Peyer's patch (tissue), 4 donors: ENCODE results near the gene PPP2R5E. TPM values are rescaled to one million over a fixed set of nuclear protein-coding genes. Genes with fewer than 3 reads are reported as not detected.
"Not testable (repeated sequence)": the region's sequence is repeated elsewhere in the genome, so short reads cannot be mapped to it uniquely, and the experiment has no call there.

Experiments used
- DNase-seq, 3 donors: peaks; one replicate each; pipeline ENCODE4 v3.0.0-alpha.2; 2017 to 2019
- H3K27ac ChIP-seq, 4 donors: fragments of 200-600 bp; sonication (generic); one replicate each; pipeline ENCODE4 v1.5.1; 2016 to 2019
- H3K27me3 ChIP-seq, 2 donors: fragments of 200-600 bp; sonication (generic); one replicate each; pipeline ENCODE4 v1.5.1; 2019
- H3K36me3 ChIP-seq, 3 donors: fragments of 200-600 bp; sonication (generic); one replicate each; pipeline ENCODE4 v1.5.1; 2016 to 2019
- H3K4me1 ChIP-seq, 4 donors: fragments of 200-600 bp; sonication (generic); one replicate each; pipeline ENCODE4 v1.5.1; 2016 to 2019
- H3K4me3 ChIP-seq, 4 donors: fragments of 200-600 bp; sonication (generic); 1 replicate in 3 of 4; 2 replicates in 1 of 4; pipeline ENCODE4 v1.5.1; 2016 to 2019; ENCODE audit warnings: mild to moderate bottlenecking in 1 of 4
- H3K9me3 ChIP-seq, 4 donors: fragments of 200-600 bp; sonication (generic); one replicate each; pipeline ENCODE4 v1.5.1; 2016 to 2019; ENCODE audit warnings: mild to moderate bottlenecking in 1 of 4
- POLR2A ChIP-seq, 2 donors: fragments of 450-650 bp; IDR thresholded peaks; one replicate each; pipeline ENCODE4 v1.5.1; 2017; ENCODE audit warnings: antibody characterized with exemption in 2 of 2, mild to moderate bottlenecking in 2 of 2, moderate library complexity in 2 of 2
- total RNA-seq, 4 donors: library from RNA; depleted of rRNA; stranded (reverse); fragments of >200 nt; gene quantifications; one replicate each; pipeline ENCODE4 v1.1.0, GENCODE V29; 2016
- TF ChIP-seq, protein P1 (sequence below), 6 experiments: fragments of 450-650 bp in 4 of 6; fragments of 200-600 bp in 2 of 6; sonication (generic) in 1 of 6; IDR thresholded peaks; one replicate each; pipeline ENCODE4 v1.5.1; 2017 to 2019; ENCODE audit warnings: antibody characterized with exemption in 6 of 6, mild to moderate bottlenecking in 3 of 6, moderate library complexity in 1 of 6

Gene PPP2R5E
- total RNA-seq, 4 donors from 2014 or later = 14.9 to 19.3 (median 17.0) TPM

DNA sequence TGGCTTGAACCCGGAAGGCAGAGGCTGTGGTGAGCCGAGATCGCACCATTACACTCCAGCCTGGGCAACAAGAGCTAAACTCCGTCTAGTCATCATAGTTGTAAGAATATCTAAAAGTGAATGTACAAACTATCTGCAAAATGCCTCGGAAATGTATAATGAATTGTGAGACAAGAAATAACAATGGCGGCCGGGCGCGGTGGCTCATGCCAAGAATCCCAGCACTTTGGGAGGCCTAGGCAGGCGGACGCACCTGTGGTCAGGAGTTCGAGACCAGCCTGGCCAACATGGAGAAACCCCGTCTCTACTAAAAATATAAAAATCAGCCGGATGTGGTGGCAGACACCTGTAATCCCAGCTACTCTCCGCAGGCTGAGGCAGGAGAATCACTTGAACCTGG, 9.7 kb downstream of the PPP2R5E start:
- Histone ChIP-seq H3K4me1 (no peaks in the 10 kb centered on the region), H3K36me3 (peaks cover 0 to 51% (median 0%) of the 10 kb centered on the region in 3 donors), H3K27ac (no peak overlapping the region), H3K27me3 (no peaks in the 10 kb centered on the region), H3K9me3 (no peaks in the 10 kb centered on the region), H3K4me3 (no peak overlapping the region)
- no peak for DNase-seq
- no peak for TF ChIP-seq POLR2A (IDR thresholded peaks at IDR 0.05)
- TF ChIP-seq, protein P1, sequence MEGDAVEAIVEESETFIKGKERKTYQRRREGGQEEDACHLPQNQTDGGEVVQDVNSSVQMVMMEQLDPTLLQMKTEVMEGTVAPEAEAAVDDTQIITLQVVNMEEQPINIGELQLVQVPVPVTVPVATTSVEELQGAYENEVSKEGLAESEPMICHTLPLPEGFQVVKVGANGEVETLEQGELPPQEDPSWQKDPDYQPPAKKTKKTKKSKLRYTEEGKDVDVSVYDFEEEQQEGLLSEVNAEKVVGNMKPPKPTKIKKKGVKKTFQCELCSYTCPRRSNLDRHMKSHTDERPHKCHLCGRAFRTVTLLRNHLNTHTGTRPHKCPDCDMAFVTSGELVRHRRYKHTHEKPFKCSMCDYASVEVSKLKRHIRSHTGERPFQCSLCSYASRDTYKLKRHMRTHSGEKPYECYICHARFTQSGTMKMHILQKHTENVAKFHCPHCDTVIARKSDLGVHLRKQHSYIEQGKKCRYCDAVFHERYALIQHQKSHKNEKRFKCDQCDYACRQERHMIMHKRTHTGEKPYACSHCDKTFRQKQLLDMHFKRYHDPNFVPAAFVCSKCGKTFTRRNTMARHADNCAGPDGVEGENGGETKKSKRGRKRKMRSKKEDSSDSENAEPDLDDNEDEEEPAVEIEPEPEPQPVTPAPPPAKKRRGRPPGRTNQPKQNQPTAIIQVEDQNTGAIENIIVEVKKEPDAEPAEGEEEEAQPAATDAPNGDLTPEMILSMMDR (IDR thresholded peaks at IDR 0.05) = no peak

DNA sequence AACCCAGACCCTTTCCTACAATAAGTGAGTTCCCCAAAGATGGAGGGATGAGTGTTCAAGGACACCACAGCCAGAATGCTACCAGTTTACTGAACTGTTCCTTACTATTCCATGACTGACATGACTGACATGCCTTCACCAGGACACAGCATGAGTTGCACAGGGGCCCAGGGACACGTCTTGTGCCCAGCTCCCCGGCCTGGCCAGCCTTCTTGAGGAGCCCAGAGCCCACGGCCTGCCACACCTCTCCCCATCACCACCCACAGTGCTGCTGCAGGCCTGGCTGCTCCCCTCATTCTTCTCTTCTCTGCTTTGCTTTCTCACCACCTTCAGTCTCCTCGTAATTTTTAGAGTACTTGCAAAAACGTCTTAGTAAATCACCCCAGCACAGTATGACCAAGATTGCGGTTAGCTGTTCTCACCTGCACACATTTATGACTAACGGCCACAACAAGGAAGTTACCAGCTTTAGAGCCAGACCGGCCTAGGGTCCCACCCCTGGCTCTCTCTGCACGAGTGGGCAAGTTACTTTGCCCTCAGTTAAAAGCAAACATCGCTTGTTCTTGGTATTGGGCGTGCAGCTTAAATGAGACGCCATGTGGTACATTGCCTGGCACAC, 18.5 kb downstream of the PPP2R5E start:
- TF ChIP-seq, protein P1 (IDR thresholded peaks at IDR 0.05) = no peak
- no peak for TF ChIP-seq POLR2A (IDR thresholded peaks at IDR 0.05)
- no peaks in the 10 kb centered on the region for H3K9me3 ChIP-seq
- no peak overlapping the region for H3K4me3 ChIP-seq
- DNase-seq = peak in 2 of 3 donors; percentile 53 to 73
- peaks cover 0 to 17% (median 0%) of the 10 kb centered on the region in 3 donors for H3K36me3 ChIP-seq
- H3K27me3 ChIP-seq = no peaks in the 10 kb centered on the region
- peaks cover 0 to 23% (median 2%) of the 10 kb centered on the region in 4 donors for H3K4me1 ChIP-seq
- peak overlapping the region in 3 of 4 donors; percentile 40 to 48 (median 42) for H3K27ac ChIP-seq

DNA sequence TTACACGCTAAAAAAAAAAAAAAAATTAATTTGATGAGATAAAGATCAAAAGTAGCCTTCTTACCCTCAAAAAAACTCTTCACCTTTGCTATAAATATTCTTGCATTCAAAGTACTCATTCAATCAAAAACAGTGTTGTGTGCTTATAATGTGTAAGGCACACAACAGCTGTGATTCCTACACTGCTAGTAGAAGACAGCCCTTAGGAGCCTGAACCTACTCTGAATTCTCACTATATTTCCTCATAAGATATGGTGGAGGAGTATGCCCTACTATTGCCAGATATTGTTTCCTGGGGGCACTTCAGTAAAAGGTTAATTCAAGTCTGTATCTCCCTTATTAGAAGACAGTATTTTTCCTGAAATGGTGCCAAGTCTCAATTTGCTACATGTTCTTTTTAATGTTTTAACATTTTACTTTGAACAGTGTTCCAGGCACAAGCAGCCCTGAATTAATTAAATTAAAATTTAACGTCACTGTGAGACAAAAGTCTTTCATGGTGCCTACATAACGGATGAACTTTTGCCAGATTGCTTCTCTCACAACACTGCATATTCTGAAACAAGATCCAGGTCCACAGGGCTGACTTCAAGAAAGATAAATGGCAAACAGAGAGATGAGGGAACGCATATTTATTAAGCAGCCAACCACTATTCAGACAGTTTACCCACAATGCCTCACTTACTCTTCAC, 19.3 kb downstream of the PPP2R5E start:
- TF ChIP-seq POLR2A (IDR thresholded peaks at IDR 0.05) = no peak
- TF ChIP-seq, protein P1 (IDR thresholded peaks at IDR 0.05) = no peak
- no peak overlapping the region for H3K4me3 ChIP-seq
- peaks cover 0 to 23% (median 2%) of the 10 kb centered on the region in 4 donors for H3K4me1 ChIP-seq
- no peak overlapping the region for H3K27ac ChIP-seq
- H3K36me3 ChIP-seq = peaks cover 0 to 14% (median 0%) of the 10 kb centered on the region in 3 donors
- no peaks in the 10 kb centered on the region for H3K27me3 ChIP-seq
- DNase-seq = no peak
- H3K9me3 ChIP-seq = no peaks in the 10 kb centered on the region

DNA sequence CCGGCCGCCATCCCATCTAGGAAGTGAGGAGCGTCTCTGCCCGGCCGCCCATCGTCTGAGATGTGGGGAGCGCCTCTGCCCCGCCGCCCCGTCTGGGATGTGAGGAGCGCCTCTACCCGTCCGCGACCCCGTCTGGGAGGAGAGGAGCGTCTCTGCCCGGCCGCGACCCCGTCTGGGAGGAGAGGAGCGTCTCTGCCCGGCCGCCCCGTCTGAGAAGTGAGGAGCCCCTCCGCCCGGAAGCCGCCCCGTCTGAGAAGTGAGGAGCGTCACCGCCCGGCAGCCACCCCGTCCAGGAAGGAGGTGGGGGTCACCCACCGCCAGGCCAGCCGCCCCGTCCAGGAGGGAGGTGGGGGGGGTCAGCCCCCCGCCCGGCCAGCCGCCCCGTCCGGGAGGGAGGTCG, 20.7 kb downstream of the PPP2R5E start:
- H3K27me3 ChIP-seq, DNase-seq, H3K4me3 ChIP-seq, H3K9me3 ChIP-seq, H3K27ac ChIP-seq: not testable (repeated sequence)
- Histone ChIP-seq H3K36me3 (peaks cover 0 to 14% (median 0%) of the 10 kb centered on the region in 3 donors), H3K4me1 (peaks cover 0 to 23% (median 2%) of the 10 kb centered on the region in 4 donors)

DNA sequence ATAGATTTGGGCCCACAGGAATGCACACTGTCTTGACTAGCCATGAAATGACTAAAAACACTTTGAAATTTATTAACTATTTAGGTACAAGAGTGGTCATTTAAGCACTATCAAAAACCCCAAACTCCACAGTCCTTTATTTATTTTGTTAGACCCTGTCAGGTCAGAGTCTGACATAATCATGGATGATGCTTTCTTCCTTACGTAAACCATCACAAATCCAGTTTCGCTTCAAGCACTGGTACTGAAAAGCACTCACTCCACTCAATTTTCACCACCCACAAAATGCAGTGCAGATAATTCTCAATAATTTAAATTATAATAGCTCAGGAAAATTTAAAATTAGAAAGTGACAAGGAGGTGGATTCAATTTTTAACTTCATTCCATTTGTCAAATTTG, 25.8 kb downstream of the PPP2R5E start:
- TF ChIP-seq, protein P1 (IDR thresholded peaks at IDR 0.05) = no peak
- no peak for TF ChIP-seq POLR2A (IDR thresholded peaks at IDR 0.05)
- Histone ChIP-seq H3K4me1 (peaks cover 0 to 9% (median 0%) of the 10 kb centered on the region in 4 donors), H3K27ac (no peak overlapping the region), H3K27me3 (no peaks in the 10 kb centered on the region), H3K9me3 (no peaks in the 10 kb centered on the region), H3K36me3 (peaks cover 0 to 14% (median 0%) of the 10 kb centered on the region in 3 donors), H3K4me3 (no peak overlapping the region)
- DNase-seq = no peak

DNA sequence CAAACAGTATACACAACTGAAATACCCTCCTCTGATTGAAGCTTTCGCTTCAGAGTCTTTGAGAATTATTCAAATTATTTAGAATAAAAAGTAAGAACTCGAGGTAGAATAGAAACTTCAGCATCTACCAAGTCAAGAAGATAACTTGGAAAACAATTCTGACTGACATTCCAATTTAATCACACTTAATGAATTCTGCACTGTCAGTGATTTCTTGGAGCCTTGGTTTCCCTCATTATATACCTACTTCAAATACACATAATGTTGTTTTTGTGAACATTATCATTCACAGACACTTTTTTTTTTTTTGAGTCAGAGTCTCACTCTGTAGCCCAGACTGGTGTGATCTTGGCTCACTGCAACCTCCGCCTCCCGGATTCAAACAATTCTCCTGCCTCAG, 27.9 kb downstream of the PPP2R5E start:
- H3K36me3 ChIP-seq = peaks cover 0 to 7% (median 0%) of the 10 kb centered on the region in 3 donors
- TF ChIP-seq, protein P1 (IDR thresholded peaks at IDR 0.05) = no peak
- no peak for TF ChIP-seq POLR2A (IDR thresholded peaks at IDR 0.05)
- H3K27me3 ChIP-seq = no peaks in the 10 kb centered on the region
- H3K4me1 ChIP-seq = peaks cover 0 to 16% (median 0%) of the 10 kb centered on the region in 4 donors
- no peak overlapping the region for H3K27ac ChIP-seq
- H3K9me3 ChIP-seq = no peaks in the 10 kb centered on the region
- DNase-seq = no peak
- no peak overlapping the region for H3K4me3 ChIP-seq
